Parathyroid adenoma (tissue), 2 donors: ENCODE data around the gene CNTN6.
"Not testable (repeated sequence)": the region's sequence is repeated elsewhere in the genome, so short reads cannot be mapped to it uniquely, and the experiment has no call there.

Experiments used
- H2AFZ ChIP-seq: fragments of 300-600 bp; sonication (generic); one replicate; pipeline ENCODE4 v1.7.0; 2017; ENCODE audit warnings: antibody characterized with exemption, mild to moderate bottlenecking
- H3K27ac ChIP-seq: fragments of 300-600 bp; sonication (generic); one replicate; pipeline ENCODE4 v1.7.0; 2017
- H3K27me3 ChIP-seq: fragments of 300-600 bp; sonication (generic); one replicate; pipeline ENCODE4 v1.7.0; 2017; ENCODE audit warnings: low read length; ENCODE audit not compliant: control insufficient read depth, insufficient read depth
- H3K36me3 ChIP-seq: fragments of 300-600 bp; sonication (generic); one replicate; pipeline ENCODE4 v1.7.0; 2017; ENCODE audit warnings: low read length; ENCODE audit not compliant: control insufficient read depth, insufficient read depth
- H3K4me1 ChIP-seq: fragments of 300-600 bp; sonication (generic); one replicate; pipeline ENCODE4 v1.7.0; 2017; ENCODE audit warnings: control low read depth
- H3K4me2 ChIP-seq: fragments of 300-600 bp; sonication (generic); one replicate; pipeline ENCODE4 v1.7.0; 2017; ENCODE audit warnings: low read length
- H3K4me3 ChIP-seq: fragments of 300-600 bp; sonication (generic); one replicate; pipeline ENCODE4 v1.7.0; 2017; ENCODE audit warnings: low read depth, low read length
- H3K79me2 ChIP-seq: fragments of 300-600 bp; sonication (generic); one replicate; pipeline ENCODE4 v1.7.0; 2017; ENCODE audit warnings: control low read depth
- H3K9ac ChIP-seq: fragments of 300-600 bp; sonication (generic); one replicate; pipeline ENCODE4 v1.7.0; 2017; ENCODE audit warnings: mild to moderate bottlenecking
- H3K9me3 ChIP-seq: fragments of 300-600 bp; sonication (generic); one replicate; pipeline ENCODE4 v1.7.0; 2017; ENCODE audit warnings: low read length; ENCODE audit not compliant: control insufficient read depth
- TF ChIP-seq, protein P1 (sequence below): fragments of 300-600 bp; sonication (generic); IDR thresholded peaks from one replicate; pipeline ENCODE4 v1.7.0; 2017; ENCODE audit warnings: antibody characterized with exemption, mild to moderate bottlenecking
- donor health status: primary hyperparathyroidism.

Gene CNTN6

DNA sequence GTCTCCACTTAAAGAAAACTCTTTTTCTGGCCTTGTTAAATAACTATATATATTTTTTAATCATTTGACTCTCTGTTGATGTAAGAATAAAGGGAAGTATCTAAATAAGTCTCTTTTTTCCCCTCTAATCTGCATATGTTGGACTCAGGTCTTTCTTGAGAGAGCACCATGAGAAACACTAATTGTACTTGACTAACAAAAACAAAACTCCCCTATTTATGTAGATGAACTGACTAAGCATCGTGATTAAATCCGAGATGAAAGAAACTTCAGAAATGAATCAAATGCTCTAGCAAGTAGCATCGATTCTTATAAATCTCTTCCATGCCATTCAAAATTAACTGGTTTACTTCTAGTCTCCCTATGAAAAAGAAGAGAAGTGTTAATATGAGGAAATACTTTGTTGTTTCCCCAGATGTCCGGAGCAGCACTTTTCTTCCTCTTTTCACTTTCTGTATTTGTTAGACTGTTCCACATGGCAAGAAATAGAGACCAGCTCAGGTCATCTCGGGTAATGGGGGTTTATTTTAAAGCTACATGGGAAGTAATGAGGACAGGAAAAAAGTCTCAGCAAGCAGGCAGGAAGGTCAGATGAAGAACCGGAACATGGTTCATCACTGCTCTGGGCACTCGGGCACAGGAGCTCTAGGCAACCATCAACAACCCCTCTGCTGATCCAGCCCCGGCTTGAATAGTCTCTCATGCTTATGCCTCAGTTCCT lies 288.3 kb downstream of the CNTN6 start:
- no peak overlapping the region for H3K4me2 ChIP-seq
- no peak overlapping the region for H2AFZ ChIP-seq
- H3K27me3 ChIP-seq, result no peaks in the 10 kb centered on the region
- H3K4me3 ChIP-seq, result no peak overlapping the region
- no peak overlapping the region for H3K9ac ChIP-seq
- H3K4me1 ChIP-seq, result no peaks in the 10 kb centered on the region
- no peaks in the 10 kb centered on the region for H3K9me3 ChIP-seq
- no peaks in the 10 kb centered on the region for H3K79me2 ChIP-seq
- H3K36me3 ChIP-seq, result no peaks in the 10 kb centered on the region
- no peak overlapping the region for H3K27ac ChIP-seq
- TF ChIP-seq, protein P1, sequence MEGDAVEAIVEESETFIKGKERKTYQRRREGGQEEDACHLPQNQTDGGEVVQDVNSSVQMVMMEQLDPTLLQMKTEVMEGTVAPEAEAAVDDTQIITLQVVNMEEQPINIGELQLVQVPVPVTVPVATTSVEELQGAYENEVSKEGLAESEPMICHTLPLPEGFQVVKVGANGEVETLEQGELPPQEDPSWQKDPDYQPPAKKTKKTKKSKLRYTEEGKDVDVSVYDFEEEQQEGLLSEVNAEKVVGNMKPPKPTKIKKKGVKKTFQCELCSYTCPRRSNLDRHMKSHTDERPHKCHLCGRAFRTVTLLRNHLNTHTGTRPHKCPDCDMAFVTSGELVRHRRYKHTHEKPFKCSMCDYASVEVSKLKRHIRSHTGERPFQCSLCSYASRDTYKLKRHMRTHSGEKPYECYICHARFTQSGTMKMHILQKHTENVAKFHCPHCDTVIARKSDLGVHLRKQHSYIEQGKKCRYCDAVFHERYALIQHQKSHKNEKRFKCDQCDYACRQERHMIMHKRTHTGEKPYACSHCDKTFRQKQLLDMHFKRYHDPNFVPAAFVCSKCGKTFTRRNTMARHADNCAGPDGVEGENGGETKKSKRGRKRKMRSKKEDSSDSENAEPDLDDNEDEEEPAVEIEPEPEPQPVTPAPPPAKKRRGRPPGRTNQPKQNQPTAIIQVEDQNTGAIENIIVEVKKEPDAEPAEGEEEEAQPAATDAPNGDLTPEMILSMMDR, result no peak

DNA sequence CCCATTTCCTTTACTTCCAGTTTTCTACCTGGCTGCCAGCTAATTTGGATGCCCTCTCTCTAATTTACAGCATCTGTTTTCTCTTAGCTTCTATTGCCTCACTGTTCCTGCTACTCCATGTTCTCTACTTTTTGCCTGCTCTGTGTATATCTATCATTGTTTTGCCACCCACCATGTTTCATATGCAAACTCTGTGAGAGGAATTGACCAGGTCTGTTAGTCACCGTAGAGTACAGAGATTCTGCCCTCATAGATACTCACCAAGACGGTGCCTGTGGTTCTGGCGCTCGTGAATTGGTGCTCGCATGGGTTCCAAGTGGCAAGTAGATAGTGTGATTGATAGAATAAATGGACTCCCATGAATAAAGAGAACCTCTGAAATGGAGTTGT lies 288.8 kb downstream of the CNTN6 start:
- H3K4me1 ChIP-seq, result no peaks in the 10 kb centered on the region
- no peak overlapping the region for H2AFZ ChIP-seq
- no peak overlapping the region for H3K27ac ChIP-seq
- no peaks in the 10 kb centered on the region for H3K27me3 ChIP-seq
- H3K9me3 ChIP-seq, result no peaks in the 10 kb centered on the region
- H3K4me3 ChIP-seq, result no peak overlapping the region
- H3K9ac ChIP-seq, result no peak overlapping the region
- H3K79me2 ChIP-seq, result no peaks in the 10 kb centered on the region
- no peaks in the 10 kb centered on the region for H3K36me3 ChIP-seq
- H3K4me2 ChIP-seq, result no peak overlapping the region
- TF ChIP-seq, protein P1, result no peak

DNA sequence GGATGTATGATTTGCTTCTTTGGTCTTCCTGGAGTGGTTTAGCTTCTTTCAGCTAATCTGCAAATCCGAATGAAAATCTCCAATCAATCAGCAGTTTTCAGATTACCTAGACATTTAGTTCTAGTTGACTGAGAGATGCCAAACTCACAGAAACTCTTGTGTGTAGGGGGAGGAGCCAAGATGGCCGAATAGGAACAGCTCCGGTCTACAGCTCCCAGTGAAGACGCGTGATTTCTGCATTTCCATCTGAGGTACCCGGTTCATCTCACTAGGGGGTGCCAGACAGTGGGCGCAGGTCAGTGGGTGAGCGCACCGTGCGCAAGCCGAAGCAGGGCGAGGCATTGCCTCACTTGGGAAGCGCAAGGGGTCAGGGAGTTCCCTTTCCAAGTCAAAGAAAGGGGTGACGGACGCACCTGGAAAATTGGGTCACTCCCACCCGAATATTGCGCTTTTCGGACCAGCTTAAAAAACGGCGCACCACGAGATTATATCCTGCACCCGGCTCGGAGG lies 294.6 kb downstream of the CNTN6 start:
- not testable (repeated sequence) for H3K36me3 ChIP-seq, H3K27ac ChIP-seq, H3K4me1 ChIP-seq, H3K9ac ChIP-seq, H3K4me2 ChIP-seq, H3K9me3 ChIP-seq, H3K4me3 ChIP-seq, H3K79me2 ChIP-seq, H3K27me3 ChIP-seq, H2AFZ ChIP-seq

DNA sequence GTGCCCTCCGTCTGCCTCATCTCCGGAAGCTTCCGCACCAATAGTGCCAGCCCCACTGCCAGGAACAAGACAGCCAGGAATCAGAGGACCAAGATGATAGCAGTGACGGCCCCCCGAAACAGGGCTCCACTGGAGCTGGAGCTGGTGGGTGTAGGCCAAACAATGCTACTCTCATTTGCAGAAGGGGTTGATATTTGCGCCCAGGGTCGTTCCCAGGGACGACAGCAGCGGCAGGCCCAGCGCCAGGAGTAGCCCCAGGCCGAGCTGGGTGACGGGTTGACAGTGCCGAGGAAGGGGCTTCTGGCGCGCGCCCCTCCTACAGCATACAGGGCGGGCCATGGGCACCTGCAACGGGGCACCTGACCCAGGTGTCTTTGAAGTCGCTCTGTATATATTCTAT lies 301.4 kb downstream of the CNTN6 start:
- Histone ChIP-seq H3K9me3 (no peaks in the 10 kb centered on the region), H3K4me2 (no peak overlapping the region), H3K27me3 (no peaks in the 10 kb centered on the region), H2AFZ (no peak overlapping the region), H3K27ac (no peak overlapping the region), H3K79me2 (no peaks in the 10 kb centered on the region), H3K4me1 (peaks cover 24% of the 10 kb centered on the region), H3K36me3 (no peaks in the 10 kb centered on the region), H3K4me3 (no peak overlapping the region), H3K9ac (no peak overlapping the region)
- TF ChIP-seq, protein P1, result no peak

DNA sequence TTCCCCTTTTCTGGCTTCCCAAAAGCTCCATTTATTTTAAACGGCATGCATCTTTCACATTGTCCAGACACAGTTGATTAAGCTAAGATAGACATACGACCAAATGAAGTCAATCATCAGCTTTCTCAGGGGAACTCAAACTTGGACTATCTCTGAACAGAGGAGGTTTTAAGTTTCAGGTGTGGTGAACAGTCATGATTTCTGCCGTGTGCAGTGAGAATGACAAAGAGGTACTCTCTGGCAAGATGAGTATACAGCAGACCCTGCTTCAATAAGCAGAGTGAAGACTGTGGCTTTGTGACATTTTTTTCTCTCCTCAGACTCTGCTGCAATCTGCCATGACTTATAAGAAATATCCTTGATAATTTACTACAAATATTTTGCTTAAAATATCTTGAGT lies 307.7 kb downstream of the CNTN6 start:
- H3K79me2 ChIP-seq, result no peaks in the 10 kb centered on the region
- TF ChIP-seq, protein P1, result no peak
- no peak overlapping the region for H3K27ac ChIP-seq
- no peaks in the 10 kb centered on the region for H3K9me3 ChIP-seq
- peaks cover 46% of the 10 kb centered on the region for H3K4me1 ChIP-seq
- H2AFZ ChIP-seq, result peak overlapping the region; percentile 46
- H3K36me3 ChIP-seq, result no peaks in the 10 kb centered on the region
- no peak overlapping the region for H3K9ac ChIP-seq
- no peak overlapping the region for H3K4me3 ChIP-seq
- H3K4me2 ChIP-seq, result peak overlapping the region; percentile 5
- no peaks in the 10 kb centered on the region for H3K27me3 ChIP-seq
